Astrocyte of the spinal cord (primary cell): ENCODE measurements around the gene RAPGEF3.

Source experiments
- DNase-seq: peaks from one replicate; pipeline ENCODE4 v3.0.0; 2011; ENCODE audit warnings: low read depth, low spot score
- H3K4me3 ChIP-seq: 2 replicates; pipeline ENCODE4 v1.5.1; 2011; ENCODE audit warnings: low read depth, mild to moderate bottlenecking, low read length, moderate library complexity
- CTCF ChIP-seq: IDR thresholded peaks from 2 replicates; pipeline ENCODE4 v1.5.1; 2012; ENCODE audit warnings: low read depth, mild to moderate bottlenecking, low read length, inconsistent platforms
- in situ Hi-C: cut with HindIII; loops from 2 replicates; pipeline ENCODE4 v1.10.0; 2017; ENCODE audit warnings: low sequenced_read_pairs

The RAPGEF3 gene

DNA sequence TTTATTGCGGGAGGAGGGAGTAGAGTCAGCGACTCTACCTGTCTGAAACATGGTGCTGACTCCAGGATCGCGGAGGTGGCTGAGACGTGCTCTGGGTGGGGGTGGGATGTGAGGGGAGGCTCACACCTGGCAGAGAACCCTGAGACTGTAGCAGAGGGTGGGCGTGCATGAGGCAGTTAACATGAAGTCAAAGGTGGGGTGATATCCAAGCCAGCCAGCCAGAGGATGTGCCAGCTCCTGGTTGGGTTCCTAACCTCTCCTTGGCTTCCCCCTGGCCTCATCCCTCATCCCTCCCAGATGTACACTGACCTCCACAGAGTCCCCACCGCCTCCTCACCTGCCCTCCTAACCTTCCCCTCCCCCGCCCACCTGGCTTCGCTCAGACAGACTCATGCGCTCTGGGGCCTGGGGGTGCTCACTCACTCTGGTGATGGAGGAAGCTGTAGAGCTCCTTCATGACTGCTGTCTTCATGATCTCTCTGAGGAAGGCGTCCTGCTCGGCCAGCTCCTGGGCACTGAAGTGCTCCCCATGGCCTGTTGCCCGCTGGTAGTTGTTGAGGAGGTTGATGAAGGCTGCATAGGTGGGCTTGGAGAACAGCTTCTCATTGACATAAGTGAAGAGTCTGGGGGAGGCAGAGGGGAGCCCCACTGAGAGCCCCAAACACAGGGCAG is 42.7 kb downstream of the RAPGEF3 start:
- in situ Hi-C loops, result no loop called here
- no peak for TF ChIP-seq CTCF
- no peak overlapping the region for H3K4me3 ChIP-seq
- no peak for DNase-seq

- no peak overlapping the region for H3K4me3 ChIP-seq
- TF ChIP-seq CTCF, result peak; percentile 73
- peak; percentile 72 for DNase-seq
- in situ Hi-C loops, result no loop called here
These were observed 43.2 kb downstream of the RAPGEF3 start for GRCh38 chr12:47715393-47715876.

GRCh38 chr12:47714826-47715386 is 43.8 kb downstream of the RAPGEF3 start:
- H3K4me3 ChIP-seq, result no peak overlapping the region
- DNase-seq, result no peak
- in situ Hi-C loops, result no loop called here
- TF ChIP-seq CTCF, result no peak

- no peak overlapping the region for H3K4me3 ChIP-seq
- no peak for TF ChIP-seq CTCF
- DNase-seq, result no peak
- in situ Hi-C loops, result no loop called here
These were observed 46.5 kb downstream of the RAPGEF3 start for GRCh38 chr12:47712171-47712570.

DNA sequence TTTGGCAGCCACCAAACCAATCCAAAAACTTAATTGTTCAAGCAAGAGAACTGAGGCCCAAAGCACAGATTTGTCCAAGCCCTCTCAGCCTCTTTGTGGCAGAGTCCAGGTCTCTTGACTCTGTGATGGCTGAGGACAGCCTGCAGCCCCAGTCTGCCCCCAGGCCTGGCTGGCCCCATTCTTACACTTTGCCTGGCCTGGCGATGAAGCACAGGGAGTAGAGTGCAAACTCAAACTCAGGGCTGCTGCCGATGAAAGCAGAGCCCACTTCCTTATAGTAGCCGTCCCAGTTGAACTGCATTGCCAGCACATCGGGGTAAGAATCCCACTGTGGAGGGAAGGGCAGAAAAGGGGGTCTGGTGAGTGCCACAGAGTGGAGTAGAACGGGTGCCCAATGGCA is 47.2 kb downstream of the RAPGEF3 start:
- in situ Hi-C loops, result no loop called here

DNA sequence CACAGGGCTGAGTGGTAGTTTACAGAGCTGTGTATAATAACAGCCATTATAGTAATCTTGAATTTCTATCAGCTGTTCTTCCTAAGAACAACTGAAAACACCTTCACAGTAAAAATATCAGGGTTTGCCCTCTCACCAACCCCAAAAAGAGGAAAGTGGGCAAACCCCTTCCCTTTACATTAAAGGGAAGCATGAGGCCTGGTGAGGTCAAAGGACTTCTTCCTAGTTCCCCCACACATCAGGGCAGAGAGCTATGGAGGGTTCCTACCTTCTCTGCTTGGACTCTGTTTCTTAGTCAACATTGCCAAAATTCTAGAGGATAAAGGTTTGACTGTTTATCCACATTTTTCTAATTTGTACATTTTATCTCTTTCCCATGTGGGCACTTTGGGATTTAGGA is 48.4 kb downstream of the RAPGEF3 start:
- no peak overlapping the region for H3K4me3 ChIP-seq
- TF ChIP-seq CTCF, result no peak
- in situ Hi-C loops, result no loop called here
- DNase-seq, result no peak

More for the DNA sequence above, 47.2 kb downstream of the RAPGEF3 start:
- TF ChIP-seq CTCF, result no peak
- no peak overlapping the region for H3K4me3 ChIP-seq
- no peak for DNase-seq
